OCI-LY3 (cell line): ENCODE measurements around the gene ARID2.

ENCODE experiments used
- H2AFZ ChIP-seq: fragments of 200-600, 300-600 bp; shearing (Covaris generic); 2 replicates; pipeline ENCODE4 v1.6.0; 2014; ENCODE audit warnings: antibody characterized with exemption, low read depth, low read length
- H3K27ac ChIP-seq: fragments of 200-600, 300-600 bp; sonication (generic); 2 replicates; pipeline ENCODE4 v1.5.1; 2014; ENCODE audit warnings: mild to moderate bottlenecking, low read length, moderate library complexity, mixed read lengths
- H3K27me3 ChIP-seq: fragments of 200-600, 300-600 bp; sonication (generic); 2 replicates; pipeline ENCODE4 v1.6.1; 2014; ENCODE audit warnings: low read depth, low read length, mixed read lengths
- H3K36me3 ChIP-seq: fragments of 200-600, 300-600 bp; sonication (generic); replicated peaks from 2 replicates; pipeline ENCODE3; 2014; ENCODE audit warnings: low read depth, low read length, mixed read lengths
- H3K4me1 ChIP-seq: fragments of 300-600, 200-600 bp; sonication (generic); 2 replicates; pipeline ENCODE4 v1.6.1; 2014; ENCODE audit warnings: low read length, mixed read lengths
- H3K4me2 ChIP-seq: fragments of 200-600, 300-600 bp; sonication (generic); 2 replicates; pipeline ENCODE4 v1.6.1; 2014; ENCODE audit warnings: low read length, mixed read lengths
- H3K4me3 ChIP-seq: fragments of 300-600, 200-600 bp; sonication (generic); 2 replicates; pipeline ENCODE4 v1.5.1; 2014; ENCODE audit warnings: antibody characterized with exemption, mild to moderate bottlenecking, low read length, moderate library complexity
- H3K79me2 ChIP-seq: fragments of 300-600, 200-600 bp; shearing (Covaris generic); 2 replicates; pipeline ENCODE4 v1.6.1; 2014; ENCODE audit warnings: mild to moderate bottlenecking, low read length, mixed read lengths
- H3K9ac ChIP-seq: fragments of 300-600, 200-600 bp; shearing (Covaris generic); 2 replicates; pipeline ENCODE4 v1.6.0; 2014; ENCODE audit warnings: mild to moderate bottlenecking, low read length, moderate library complexity
- H3K9me3 ChIP-seq: fragments of 200-600, 300-600 bp; shearing (Covaris generic); 2 replicates; pipeline ENCODE4 v1.6.1; 2014; ENCODE audit warnings: low read length, mixed read lengths; ENCODE audit not compliant: insufficient read depth
- H4K20me1 ChIP-seq: fragments of 200-600, 300-600 bp; sonication (generic); 2 replicates; pipeline ENCODE4 v1.6.1; 2016; ENCODE audit warnings: low read length, mixed read lengths; ENCODE audit not compliant: insufficient read depth
- EZH2phosphoT487 ChIP-seq: fragments of 200-600 bp; shearing (Covaris generic); IDR thresholded peaks from 2 replicates; pipeline ENCODE4 v1.6.1; 2018; ENCODE audit warnings: antibody characterized with exemption, mixed run types, low read depth
- TF ChIP-seq, protein P1 (sequence below): fragments of 200-600, 300-600 bp; sonication (generic); IDR thresholded peaks from 2 replicates; pipeline ENCODE4 v1.5.1; 2014; ENCODE audit warnings: antibody characterized with exemption, low read length, low read depth

The ARID2 gene

DNA sequence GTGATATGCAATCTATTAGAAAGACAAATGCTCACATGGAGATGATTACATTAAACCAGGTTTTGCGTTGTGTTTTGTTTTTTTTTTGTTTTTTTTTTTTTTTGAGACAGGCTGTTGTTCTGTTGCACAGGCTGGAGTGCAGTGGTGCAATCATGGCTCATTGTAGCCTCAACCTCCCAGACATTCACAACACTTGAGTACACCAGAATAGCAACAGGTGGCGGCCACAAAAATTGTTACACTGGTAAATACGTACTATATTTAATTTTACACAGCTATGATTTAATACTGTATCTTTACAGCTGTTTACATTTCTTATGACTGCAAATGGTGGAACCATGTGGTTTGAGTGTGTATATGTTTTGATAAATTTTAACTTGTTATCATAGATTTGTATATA, 200.9 kb downstream of the ARID2 start:
- Histone ChIP-seq H3K36me3 (peaks cover 49% of the 10 kb centered on the region), H2AFZ (no peak overlapping the region), H3K79me2 (peaks cover 3% of the 10 kb centered on the region), H3K27ac (no peak overlapping the region), H3K4me1 (peaks cover 23% of the 10 kb centered on the region), H4K20me1 (no peaks in the 10 kb centered on the region), H3K9ac (no peak overlapping the region), H3K4me3 (no peak overlapping the region), H3K27me3 (no peaks in the 10 kb centered on the region), H3K4me2 (no peak overlapping the region), H3K9me3 (no peaks in the 10 kb centered on the region)
- TF ChIP-seq EZH2phosphoT487, result no peak
- TF ChIP-seq, protein P1, sequence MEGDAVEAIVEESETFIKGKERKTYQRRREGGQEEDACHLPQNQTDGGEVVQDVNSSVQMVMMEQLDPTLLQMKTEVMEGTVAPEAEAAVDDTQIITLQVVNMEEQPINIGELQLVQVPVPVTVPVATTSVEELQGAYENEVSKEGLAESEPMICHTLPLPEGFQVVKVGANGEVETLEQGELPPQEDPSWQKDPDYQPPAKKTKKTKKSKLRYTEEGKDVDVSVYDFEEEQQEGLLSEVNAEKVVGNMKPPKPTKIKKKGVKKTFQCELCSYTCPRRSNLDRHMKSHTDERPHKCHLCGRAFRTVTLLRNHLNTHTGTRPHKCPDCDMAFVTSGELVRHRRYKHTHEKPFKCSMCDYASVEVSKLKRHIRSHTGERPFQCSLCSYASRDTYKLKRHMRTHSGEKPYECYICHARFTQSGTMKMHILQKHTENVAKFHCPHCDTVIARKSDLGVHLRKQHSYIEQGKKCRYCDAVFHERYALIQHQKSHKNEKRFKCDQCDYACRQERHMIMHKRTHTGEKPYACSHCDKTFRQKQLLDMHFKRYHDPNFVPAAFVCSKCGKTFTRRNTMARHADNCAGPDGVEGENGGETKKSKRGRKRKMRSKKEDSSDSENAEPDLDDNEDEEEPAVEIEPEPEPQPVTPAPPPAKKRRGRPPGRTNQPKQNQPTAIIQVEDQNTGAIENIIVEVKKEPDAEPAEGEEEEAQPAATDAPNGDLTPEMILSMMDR, result no peak

DNA sequence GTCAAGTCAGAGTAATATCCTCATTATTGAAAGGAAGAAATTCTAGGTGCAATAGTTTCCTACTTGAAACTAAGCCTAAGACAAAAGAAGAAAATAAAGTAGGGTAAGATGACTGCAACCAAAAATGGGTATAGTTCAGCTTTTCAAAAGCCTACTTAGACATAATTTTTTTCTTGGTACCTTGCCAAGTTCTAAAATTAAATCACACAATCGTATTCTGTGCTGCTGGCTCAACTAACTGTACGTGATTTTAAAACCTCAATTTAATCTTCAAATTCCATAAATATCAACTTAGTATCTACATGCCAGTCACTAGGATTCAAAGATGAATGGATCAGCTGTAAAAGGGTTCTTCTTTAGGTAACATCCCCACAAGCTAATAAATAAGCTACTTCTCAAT, 204.0 kb downstream of the ARID2 start:
- no peak overlapping the region for H3K27ac ChIP-seq
- no peaks in the 10 kb centered on the region for H4K20me1 ChIP-seq

DNA sequence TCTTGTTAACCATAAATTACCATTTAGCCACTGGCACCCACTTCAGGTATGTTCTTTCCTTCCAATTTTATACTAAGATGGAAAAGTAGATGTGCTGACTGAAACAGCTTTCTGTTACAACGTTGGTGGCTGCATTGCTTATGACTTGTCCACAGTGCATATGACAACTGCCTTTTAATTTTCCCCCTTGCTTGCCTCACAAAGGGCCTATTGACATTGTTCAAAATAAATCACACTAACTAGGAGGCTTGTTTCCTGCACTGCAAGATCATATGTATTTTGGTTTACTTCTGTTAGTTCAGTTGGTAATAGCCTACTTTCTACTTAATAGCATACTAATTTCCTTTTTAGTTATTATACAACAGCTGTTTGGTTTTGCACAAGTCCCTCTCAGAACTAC, 205.4 kb downstream of the ARID2 start:
- no peak overlapping the region for H3K4me2 ChIP-seq
- H3K36me3 ChIP-seq, result peaks cover 37% of the 10 kb centered on the region
- H3K4me1 ChIP-seq, result peaks cover 3% of the 10 kb centered on the region; the same call in 1 of the 2 replicates
- H3K4me3 ChIP-seq, result no peak overlapping the region
- no peak overlapping the region for H2AFZ ChIP-seq
- no peak overlapping the region for H3K9ac ChIP-seq
- H3K9me3 ChIP-seq, result no peaks in the 10 kb centered on the region
- TF ChIP-seq, protein P1, result no peak
- no peak for TF ChIP-seq EZH2phosphoT487
- no peaks in the 10 kb centered on the region for H3K27me3 ChIP-seq
- H3K27ac ChIP-seq, result no peak overlapping the region
- no peaks in the 10 kb centered on the region for H4K20me1 ChIP-seq
- no peaks in the 10 kb centered on the region; the same call in 1 of the 2 replicates for H3K79me2 ChIP-seq

More for the DNA sequence above, 204.0 kb downstream of the ARID2 start:
- TF ChIP-seq EZH2phosphoT487, result no peak
- TF ChIP-seq, protein P1, result no peak
- peaks cover 16% of the 10 kb centered on the region for H3K4me1 ChIP-seq
- H3K4me3 ChIP-seq, result no peak overlapping the region
- H3K36me3 ChIP-seq, result peaks cover 35% of the 10 kb centered on the region
- H3K79me2 ChIP-seq, result no peaks in the 10 kb centered on the region; the same call in 1 of the 2 replicates
- no peaks in the 10 kb centered on the region for H3K9me3 ChIP-seq
- no peak overlapping the region for H2AFZ ChIP-seq
- no peak overlapping the region for H3K4me2 ChIP-seq
- H3K27me3 ChIP-seq, result no peaks in the 10 kb centered on the region
- no peak overlapping the region for H3K9ac ChIP-seq

DNA sequence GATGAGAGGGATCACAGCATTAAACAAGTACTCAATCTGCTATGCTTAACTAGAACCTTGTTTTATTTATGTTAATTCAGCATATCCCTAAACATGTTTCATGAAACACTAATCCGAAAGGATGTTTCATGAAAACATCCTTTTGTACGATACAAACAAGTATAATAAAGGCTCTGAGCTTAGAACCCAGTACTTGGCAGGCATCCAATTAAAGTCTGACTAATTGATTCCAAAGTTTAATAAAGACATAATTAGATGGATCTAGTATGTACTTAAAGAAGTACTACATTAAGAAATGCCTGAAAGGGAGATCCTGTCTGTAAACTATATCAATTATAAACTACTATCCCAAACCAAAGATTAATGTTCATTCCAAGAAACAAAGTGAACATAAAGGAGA, 209.1 kb downstream of the ARID2 start:
- Histone ChIP-seq H3K27ac (no peak overlapping the region), H2AFZ (no peak overlapping the region), H4K20me1 (0 out of 2 replicates have a peak, but pooled peaks cover under 1% of the 10 kb centered on the region), H3K4me3 (no peak overlapping the region), H3K27me3 (no peaks in the 10 kb centered on the region), H3K9me3 (no peaks in the 10 kb centered on the region), H3K9ac (no peak overlapping the region), H3K4me1 (no peaks in the 10 kb centered on the region), H3K36me3 (peaks cover 43% of the 10 kb centered on the region), H3K79me2 (peaks cover 3% of the 10 kb centered on the region; the same call in 1 of the 2 replicates), H3K4me2 (no peak overlapping the region)
- TF ChIP-seq, protein P1, result no peak
- no peak for TF ChIP-seq EZH2phosphoT487
